GM21786 (cell line): ENCODE data around the gene VSIG10L2.

ENCODE experiments used
- ATAC-seq: cut with Tn5 transposase; IDR thresholded peaks from one replicate; pipeline ENCODE4 v1.9.1; 2021; ENCODE audit not compliant: unreplicated experiment

Gene VSIG10L2

DNA sequence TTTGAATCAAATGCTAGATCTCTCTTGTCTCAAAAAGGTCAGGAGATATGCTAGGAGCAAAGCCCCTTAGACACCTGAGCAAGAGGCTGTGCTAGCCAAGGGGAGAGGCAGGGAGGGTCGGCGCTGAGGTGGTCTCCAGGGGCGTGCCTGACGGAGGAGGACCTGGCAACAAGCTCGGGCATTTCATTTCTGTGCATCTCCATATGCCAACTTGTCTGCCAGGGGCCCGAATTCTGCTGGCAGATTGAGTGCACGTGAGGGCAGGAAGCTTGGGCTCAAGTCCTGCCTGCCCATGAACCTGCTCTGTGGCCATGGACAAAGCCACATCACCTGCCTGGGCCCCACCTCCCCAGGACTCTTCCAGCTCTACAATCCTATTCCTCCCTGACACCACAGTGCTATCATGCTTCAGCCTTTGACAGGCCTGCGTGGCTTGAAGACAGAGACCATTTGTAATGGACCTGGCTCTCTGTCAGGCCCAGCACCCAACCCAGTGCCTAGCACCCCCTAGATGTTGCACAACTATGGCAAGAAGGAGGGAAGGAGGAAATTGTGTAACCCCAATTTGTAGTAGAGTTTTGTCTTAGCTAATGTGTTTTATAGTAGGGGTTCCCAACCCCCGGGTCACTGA, 16.3 kb upstream of the VSIG10L2 start:
- ATAC-seq, result no peak

DNA sequence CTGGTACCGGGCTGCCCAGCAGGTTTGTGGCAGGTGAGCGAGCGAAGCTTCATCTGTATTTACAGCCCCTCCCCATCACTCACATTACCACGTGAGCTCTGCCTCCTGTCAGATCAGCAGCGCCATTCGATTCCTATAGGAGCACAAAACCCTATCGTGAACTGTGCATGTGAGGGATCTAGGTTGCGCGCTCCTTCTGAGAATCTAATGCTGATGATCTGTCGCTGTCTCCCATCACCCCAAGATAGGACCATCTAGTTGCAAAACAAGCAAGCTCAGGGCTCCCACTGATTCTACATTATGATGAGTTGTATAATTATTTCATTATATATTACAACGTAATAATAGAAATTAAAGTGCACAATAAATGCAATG, 15.8 kb upstream of the VSIG10L2 start:
- no peak for ATAC-seq

DNA sequence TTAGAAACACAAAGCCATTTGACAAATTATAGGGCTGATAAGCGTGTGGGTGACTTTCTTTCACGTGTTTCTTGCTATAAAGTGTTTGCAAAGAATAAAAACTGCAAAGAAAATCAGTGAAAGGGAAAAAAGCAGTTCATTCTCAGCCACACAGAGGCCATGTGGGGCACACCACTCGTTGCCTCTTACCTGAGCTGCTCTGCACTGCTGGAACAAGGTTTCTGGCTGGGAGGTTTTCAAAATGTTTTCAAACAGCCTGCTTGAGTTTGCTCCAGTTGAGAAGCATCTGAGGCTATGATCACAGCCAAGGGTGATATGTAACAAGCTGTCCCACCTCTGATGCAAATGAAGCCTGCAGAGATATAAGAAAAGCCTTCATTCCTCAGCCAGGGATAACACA, 14.7 kb upstream of the VSIG10L2 start:
- ATAC-seq, result no peak

DNA sequence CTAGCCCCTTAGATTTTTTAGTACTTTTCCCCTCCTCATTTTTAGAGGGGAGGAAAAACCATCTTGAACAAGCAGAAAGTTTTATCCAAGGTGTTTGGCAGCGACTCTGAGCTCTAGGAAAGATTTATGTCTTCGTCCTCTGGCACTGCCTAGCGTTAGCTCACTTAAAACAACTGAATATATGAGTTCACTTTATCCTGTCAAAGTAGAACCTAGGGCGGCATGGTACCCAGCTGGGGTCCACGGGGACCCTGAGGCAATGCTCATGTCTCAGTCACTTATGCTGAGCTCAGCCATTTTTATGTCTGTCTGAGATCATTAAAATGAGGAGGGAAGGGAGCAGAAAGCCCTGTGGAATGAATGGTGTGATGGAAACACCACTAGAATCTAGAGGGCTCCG, 14.2 kb upstream of the VSIG10L2 start:
- no peak for ATAC-seq

DNA sequence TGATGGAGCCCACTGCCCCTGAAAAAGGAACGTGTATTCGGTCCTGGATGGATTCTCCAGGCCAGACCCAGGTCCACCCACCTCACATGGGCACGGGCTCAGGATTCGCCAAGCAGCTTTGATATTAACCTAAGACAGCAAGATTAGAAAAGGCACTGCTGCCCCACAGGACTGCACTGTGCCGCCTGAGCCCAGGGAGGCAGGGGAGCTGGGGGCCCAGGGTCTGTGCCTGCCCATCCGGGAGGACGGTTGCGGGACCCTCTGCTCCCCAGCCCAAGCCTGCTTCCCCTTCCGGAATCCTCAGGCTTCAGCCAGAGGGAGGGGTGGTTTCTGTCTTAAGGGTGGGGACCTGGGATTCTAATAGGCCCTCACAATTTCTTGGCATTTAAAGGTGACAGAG, 13.5 kb upstream of the VSIG10L2 start:
- ATAC-seq, result no peak

DNA sequence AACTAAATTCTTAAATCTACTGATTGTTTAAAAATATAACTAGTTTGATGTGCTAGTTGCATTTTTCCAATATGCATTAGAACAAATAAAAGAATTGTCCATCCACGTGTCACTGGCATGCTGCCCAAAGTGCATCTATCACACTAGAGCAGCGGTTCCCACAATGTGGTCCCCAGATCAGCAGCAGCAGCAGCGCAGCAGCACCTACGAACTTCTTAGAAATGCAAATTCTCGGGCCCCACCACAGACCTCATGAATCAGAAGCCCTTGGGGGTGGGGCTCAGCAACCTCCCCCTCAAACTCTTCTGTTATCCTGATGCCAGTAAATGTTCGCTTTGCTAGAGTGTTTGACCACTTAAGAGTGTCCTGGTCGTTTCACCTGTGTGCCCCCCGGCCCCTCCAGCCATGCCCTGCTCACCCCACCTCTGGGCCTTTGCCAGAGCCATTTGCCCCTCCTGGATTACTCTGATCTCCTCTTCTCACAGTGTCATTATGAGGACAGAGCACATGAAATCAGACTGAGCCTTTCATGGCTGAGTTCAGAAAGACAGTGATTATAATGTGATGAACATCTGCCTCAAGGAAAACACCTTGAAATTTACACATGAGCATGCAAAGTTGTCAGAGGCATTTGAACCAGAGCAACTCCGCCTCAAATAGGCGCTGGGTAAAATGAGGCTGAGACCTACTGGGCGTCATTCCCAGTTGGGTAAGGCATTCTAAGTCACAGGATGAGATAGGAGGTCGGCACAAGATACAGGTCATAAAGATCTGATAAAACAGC, 12.6 kb upstream of the VSIG10L2 start:
- no peak for ATAC-seq

DNA sequence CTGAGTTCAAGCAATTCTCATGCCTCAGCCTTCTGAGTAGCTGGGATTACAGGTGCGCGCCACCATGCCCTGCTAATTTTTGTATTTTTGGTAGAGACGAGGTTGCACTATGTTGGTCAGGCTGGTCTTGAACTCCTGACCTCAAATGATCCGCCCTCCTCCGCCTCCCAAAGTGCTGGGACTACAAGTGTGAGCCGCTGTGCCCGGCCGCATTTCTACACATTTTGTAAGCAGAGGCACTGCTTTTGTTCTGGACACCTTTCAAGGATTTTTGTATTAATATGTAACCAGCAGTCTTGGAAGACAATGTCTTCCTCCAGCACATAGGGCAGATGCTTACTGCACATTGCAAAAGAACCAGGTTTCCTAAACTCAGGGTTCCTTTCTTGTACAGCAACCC, 11.4 kb upstream of the VSIG10L2 start:
- no peak for ATAC-seq

DNA sequence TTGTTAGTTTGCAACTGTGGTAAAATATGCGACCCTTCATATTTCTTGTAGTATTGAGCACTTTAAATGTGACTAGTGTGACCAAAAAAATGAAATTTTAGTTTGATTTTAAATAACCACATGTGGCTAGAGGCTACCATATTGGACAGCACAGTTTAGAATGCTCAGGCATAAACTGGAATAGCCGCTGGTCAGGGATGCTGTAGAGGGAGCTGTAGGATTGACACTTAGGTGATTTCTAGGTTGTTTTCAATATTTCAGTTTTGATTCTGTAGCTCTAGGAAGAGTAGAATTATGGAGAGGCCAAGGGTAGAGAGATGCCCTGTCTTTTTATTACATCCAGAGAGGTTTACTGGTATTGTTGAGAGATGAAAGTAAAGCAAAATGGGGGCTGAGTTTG, 10.8 kb upstream of the VSIG10L2 start:
- no peak for ATAC-seq

DNA sequence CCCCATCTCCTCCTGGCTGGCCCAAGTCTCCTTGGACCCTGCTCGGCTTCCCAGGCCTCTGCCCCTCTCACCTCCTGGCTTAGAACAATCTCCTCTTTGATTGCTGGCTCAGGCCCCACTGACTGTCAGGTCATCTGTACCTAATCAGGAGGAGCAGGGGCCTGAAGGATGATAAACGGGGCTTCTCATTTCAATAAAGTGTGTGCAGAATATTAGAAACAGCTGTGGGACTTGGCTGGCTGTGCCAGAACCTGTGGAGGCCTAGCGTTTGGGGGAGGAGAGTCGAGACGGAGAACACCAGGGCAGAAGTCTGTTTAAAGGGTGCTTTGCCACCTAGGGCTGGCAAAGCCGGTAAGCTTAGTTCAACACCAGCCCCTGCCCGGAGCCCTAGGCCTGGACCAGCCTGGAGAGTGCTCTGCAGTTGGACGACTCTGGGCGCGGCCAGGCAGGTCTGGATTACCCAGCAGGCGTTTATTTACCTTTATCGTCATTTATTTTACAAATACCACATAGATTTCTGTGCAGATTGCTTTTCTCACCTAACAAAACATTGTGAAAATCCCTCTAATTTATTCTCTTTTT, 10.1 kb upstream of the VSIG10L2 start:
- ATAC-seq, result no peak

DNA sequence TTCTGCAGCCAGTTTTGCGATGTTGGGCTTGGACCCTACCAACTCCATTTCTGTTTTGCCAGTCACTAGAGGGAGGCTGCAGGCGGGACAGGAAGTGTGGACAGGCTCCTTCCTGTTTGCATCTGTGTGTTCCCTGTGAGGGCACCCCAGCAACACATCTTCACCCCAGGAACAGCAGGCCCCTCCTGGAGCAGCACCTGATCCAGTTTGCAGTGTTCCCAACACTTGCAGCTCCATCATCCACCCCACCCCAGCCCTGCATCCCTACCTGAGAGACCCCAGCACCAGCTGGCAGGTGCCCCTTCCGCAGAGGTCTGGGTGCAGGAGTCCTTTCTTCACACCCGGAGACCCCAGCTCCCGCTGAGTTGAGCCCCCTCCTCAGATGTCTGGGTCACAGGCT, 7.4 kb upstream of the VSIG10L2 start:
- no peak for ATAC-seq

DNA sequence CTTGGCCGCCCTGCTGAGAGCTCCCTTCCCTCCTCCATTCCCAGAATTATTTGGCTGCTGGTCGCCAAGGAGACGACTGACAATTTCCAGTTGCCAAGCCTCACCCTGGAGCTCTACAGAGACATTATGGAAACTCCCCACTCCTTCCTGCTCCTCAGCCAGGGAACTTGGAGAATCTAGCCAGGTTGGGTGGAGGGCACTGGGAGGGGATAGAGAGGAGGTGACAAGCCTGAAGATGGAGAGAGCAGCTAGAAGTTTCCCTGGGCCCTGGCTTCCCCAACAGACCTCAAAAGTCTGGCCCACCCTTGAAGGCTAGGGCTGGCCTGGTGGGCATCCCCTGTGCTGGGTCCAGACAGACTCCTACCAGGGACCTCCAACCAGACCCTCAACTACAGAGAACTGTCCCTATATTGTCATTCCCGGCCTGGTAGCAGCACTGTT, 6.7 kb upstream of the VSIG10L2 start:
- ATAC-seq, result no peak

DNA sequence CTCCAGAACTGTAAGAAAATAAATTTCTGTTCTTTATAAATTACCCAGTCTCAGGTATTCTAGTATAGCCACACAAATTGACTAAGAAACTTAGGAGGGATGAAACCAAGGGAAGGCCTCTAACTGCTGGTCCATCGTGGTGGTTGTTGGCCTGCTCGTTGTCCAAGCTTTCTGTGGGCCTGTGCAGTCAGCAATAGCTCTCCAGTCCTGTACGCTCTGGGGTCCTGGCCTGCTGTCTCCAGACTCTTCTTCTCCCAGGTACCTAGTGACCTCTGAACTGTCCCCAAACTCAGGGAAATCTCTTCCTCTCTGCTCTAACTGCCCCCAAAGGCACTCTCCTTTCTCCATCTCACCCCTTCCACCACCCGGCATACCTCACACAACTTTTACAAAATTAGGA, 5.7 kb upstream of the VSIG10L2 start:
- no peak for ATAC-seq

DNA sequence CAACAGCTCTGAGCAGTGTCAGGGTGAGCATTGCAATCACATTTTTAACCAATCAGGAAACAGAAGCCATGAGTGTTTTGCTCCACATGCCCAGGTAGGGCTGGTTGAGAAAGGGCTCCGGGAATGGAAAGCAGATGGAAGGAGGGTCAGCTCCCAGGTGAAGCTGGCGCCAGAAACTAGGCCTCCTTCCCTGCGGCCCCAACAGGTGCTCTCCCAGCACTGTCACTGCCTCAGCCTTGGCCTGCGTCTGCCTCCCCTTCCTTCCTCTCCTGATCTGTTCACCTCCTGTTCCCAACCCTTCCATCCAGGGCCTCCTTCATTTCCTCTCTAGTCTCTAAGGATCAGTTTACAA, 4.6 kb upstream of the VSIG10L2 start:
- no peak for ATAC-seq

DNA sequence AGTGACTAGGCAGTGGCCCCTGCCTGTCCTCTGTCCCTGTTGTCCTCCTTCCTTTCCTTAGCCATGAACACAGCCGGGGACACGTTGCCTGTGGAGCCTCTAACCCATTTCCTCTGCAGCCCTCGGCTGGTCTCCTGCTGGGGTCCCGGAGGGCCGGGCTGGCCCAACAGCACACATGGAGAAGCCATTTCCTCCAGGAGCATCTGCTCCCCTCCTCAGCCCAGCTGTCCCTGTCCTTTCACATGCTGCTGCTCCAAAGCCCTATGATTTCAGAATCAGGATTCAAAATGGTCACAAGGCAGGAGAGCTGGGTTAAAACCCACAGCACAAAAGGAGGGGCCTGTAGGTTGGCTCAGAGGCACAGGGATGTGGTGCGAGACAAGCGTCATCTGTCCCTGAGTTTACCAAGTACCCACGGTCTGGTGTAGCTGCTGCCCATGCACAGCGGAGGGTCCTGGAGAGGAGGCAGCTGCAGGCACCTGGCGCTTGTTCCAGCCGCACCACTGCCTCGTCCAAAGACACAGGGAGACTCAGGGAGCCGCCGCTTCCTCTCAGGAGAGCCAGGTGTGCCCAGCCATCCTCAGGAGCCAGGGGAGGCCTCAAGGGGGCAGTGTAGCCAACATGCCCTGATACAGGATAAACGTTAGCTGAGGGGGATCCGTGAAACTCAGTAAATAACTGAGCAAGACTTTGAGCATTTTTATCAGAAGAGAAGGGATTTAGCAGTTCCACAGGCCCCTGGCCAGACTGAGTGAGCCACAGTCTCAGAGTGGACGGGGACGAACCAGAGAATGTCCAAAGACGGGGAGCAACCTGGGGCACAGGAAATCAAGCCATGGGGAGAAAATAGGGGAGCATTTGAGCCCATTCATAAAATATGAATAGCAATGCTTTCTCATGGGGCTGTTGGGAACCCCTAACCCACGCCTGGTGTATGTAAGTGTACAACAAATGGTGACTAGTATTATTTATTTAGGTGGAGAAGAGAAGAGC, 3.9 kb upstream of the VSIG10L2 start:
- peak; percentile 45 for ATAC-seq

DNA sequence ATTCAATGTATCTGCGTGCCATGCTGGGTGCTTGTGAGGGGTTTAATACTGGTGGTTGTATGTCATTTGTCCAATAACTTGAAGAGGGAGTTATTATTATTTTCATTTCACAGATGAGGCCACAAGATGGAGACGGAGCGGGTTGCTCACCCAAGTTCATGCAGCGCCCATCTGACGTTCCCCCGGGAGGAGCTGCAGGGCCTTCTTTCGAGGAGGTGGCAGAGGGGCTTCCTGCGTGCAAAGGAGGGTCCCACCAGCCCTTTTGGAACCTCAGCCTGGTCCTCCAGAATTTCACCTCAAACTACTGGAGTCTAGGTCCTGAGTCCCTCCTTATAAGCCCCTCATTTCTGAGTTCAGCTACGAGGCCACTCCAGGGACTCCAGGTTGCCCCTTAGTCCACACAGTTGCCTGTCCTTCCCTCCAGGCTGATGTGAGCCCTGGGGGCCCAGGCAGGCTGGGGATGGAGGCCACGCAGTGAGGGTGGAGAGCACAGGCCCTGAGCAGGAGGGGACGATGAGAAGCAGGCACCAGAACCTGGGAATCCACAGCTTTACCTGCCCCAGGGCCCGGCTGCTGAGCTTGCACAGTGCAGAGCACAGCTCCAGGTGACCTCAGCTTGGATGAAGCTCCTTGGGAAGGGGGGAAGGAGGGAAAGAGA, 2.9 kb upstream of the VSIG10L2 start:
- no peak for ATAC-seq

DNA sequence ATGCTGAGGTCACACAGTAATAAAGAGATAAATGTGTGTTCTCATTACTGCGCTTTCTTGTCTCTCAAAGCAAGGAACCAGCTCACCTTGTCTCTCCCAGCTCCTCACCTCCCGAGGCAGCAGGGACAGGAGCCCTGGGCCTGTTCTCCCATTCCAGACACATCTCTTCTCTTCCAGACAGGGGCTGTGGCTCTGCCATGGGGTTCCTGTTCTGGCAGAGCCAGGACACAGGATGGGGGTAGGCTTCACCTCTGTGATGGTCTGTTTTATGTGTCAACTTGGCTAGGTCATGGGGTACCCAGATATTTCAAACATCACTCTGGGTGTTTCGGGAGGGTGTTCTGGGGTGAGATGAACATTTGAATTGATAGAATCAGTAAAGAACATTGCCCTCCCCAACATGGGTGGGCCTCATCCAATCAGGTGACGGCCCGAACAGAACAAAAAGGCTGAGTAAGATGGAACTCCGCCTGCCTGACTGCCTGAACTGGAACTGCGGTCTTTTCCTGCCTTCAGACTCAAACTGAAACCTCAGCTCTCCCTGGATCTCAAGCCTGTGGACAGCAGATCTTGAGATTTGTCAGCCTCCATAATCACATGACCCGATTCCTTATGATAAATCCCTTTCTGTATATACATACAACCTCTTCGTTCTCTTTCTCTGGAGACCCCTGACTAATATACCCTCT, 2.0 kb upstream of the VSIG10L2 start:
- ATAC-seq, result no peak

DNA sequence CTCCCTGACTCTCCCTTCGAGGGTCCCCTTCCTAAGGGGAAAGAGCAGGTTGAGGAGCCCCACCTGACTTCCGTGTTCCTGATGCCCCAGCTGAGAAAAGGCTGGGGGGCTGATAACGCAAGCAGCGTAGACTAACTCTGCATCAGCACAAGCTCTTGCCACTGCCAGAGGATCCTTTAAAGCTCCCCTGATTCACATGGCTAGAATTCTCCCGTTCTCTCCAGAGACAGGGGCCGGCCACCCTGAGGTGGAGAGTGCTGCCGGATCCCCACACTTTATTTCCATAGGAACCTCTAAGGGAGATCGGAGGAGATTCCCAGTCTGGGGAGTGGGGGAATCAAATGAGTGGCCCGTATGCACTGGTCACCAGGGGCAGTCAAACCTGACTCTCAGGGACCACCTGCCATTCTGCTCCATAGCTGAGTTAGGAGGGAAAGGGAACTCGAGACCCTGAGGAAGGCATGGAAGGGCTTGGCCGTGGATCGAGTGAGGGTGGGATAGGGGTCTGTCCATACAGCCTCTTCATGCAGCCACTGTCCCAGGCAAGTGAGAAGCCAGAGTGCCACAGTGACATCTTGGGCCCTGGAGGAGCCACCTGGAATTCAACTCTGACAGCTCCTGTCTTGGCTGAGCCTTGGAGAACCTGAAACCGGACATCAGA, 1.4 kb upstream of the VSIG10L2 start:
- no peak for ATAC-seq

DNA sequence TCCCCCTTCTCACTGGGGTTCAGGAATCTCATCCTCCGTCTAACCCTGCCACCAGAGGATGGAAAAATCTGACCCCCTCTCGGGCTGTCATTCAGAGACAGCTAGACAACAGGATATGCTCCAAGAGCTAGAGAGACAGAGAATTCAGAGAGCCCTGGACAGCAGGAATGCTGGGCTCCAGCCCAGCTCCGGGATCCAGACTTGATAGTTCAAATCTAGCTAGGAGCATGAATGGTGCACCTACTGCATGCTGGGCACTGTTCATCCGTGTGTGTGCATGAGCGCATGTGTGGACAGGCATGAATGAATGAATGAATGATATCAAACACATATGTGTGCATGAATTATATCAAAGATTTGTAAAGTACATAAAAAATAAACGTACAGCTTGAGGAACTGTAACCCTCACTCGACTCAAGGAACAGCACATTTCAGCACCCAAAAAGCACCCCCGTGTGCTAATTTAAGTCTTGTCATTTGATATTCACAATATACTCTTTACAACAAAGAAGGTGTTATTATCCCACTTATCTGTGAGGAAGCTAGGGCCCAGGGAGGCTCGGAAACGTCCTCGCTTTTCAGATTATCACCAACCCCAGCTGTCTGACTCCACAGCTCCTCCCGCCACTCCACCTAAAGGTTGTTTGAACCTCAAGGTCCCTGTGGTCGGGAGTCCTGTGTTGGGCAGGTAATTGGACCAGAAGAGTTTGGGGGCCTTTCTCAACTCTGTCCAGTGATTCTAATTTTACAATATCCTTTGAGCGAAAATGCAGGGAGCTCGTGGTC, 640 bp upstream of the VSIG10L2 start:
- no peak for ATAC-seq
